NCI-H128 (cell line): ENCODE measurements around the gene NTRK2.

Source experiments
- DNase-seq: peaks from one replicate; lab custom pipeline; 2025; ENCODE audit not compliant: unreplicated experiment; lab: John Stamatoyannopoulos, UW

The NTRK2 gene

GRCh38 chr9:84959339-84959738 lies 289.8 kb downstream of the NTRK2 start:
- no peak for DNase-seq

GRCh38 chr9:84966876-84967830 lies 297.6 kb downstream of the NTRK2 start:
- DNase-seq = no peak

- DNase-seq = no peak
Observed at GRCh38 chr9:84969084-84969483, 299.6 kb downstream of the NTRK2 start.

GRCh38 chr9:84969736-84970135 lies 300.2 kb downstream of the NTRK2 start:
- DNase-seq = no peak

GRCh38 chr9:84970432-84970831 lies 300.9 kb downstream of the NTRK2 start:
- no peak for DNase-seq

GRCh38 chr9:84971571-84971970 lies 302.0 kb downstream of the NTRK2 start:
- DNase-seq = no peak

GRCh38 chr9:84974258-84974657 lies 304.7 kb downstream of the NTRK2 start:
- DNase-seq = no peak

GRCh38 chr9:84974855-84975254 lies 305.3 kb downstream of the NTRK2 start:
- no peak for DNase-seq

GRCh38 chr9:84975926-84976325 lies 306.4 kb downstream of the NTRK2 start:
- no peak for DNase-seq

GRCh38 chr9:84978661-84979060 lies 309.1 kb downstream of the NTRK2 start:
- no peak for DNase-seq

GRCh38 chr9:84983749-84984148 lies 314.2 kb downstream of the NTRK2 start:
- DNase-seq = no peak

- no peak for DNase-seq
Observed at GRCh38 chr9:84988621-84989020, 319.1 kb downstream of the NTRK2 start.

GRCh38 chr9:84990416-84990815 lies 320.9 kb downstream of the NTRK2 start:
- no peak for DNase-seq

- no peak for DNase-seq
Observed at GRCh38 chr9:84990850-84991513, 321.5 kb downstream of the NTRK2 start.

GRCh38 chr9:84991514-84991870 lies 322.0 kb downstream of the NTRK2 start:
- DNase-seq = no peak

GRCh38 chr9:84992381-84992780 lies 322.9 kb downstream of the NTRK2 start:
- DNase-seq = no peak

GRCh38 chr9:84993105-84993504 lies 323.6 kb downstream of the NTRK2 start:
- DNase-seq = no peak

GRCh38 chr9:84996029-84996428 lies 326.5 kb downstream of the NTRK2 start:
- DNase-seq = no peak

- DNase-seq = no peak
Observed at GRCh38 chr9:84996716-84997115, 327.2 kb downstream of the NTRK2 start.

GRCh38 chr9:84997472-84997871 lies 327.9 kb downstream of the NTRK2 start:
- no peak for DNase-seq

- no peak for DNase-seq
Observed at GRCh38 chr9:84998639-84999038, 329.1 kb downstream of the NTRK2 start.

- no peak for DNase-seq
Observed at GRCh38 chr9:84999788-85000187, 330.3 kb downstream of the NTRK2 start.
